GM06990 (cell line): ENCODE measurements around the gene AGXT.

Experiments used
- DNase-seq: peaks from one replicate; pipeline ENCODE4 v3.0.0-alpha.2; 2011; ENCODE audit not compliant: insufficient read length; ENCODE audit errors: extremely low read depth
- H3K27me3 ChIP-seq: replicated peaks from 2 replicates; pipeline ENCODE4 v1.6.0; 2011; ENCODE audit warnings: low read length; ENCODE audit not compliant: control insufficient read depth, insufficient read depth
- H3K36me3 ChIP-seq: 2 replicates; pipeline ENCODE4 v1.5.1; 2011; ENCODE audit warnings: low read length; ENCODE audit not compliant: control insufficient read depth, insufficient read depth
- H3K4me3 ChIP-seq: replicated peaks from 2 replicates; pipeline ENCODE4 v1.5.1; 2011; ENCODE audit warnings: low read depth, mild to moderate bottlenecking, control low read depth, low read length
- CTCF ChIP-seq: IDR thresholded peaks from 2 replicates; pipeline ENCODE4 v1.5.1; 2011; ENCODE audit warnings: low read length, control low read depth, mild to moderate bottlenecking, inconsistent platforms; ENCODE audit not compliant: insufficient read depth, poor library complexity, severe bottlenecking

Gene AGXT

GRCh38 chr2:240902615-240903041, 34.0 kb downstream of the AGXT start:
- peaks cover 1% of the 10 kb centered on the region for H3K27me3 ChIP-seq
- no peak for DNase-seq
- no peaks in the 10 kb centered on the region for H3K36me3 ChIP-seq
- H3K4me3 ChIP-seq: no peak overlapping the region
- TF ChIP-seq CTCF: no peak

GRCh38 chr2:240903191-240904060, 34.8 kb downstream of the AGXT start:
- no peak for DNase-seq
- H3K4me3 ChIP-seq: no peak overlapping the region
- no peaks in the 10 kb centered on the region for H3K36me3 ChIP-seq
- H3K27me3 ChIP-seq: peaks cover 1% of the 10 kb centered on the region
- TF ChIP-seq CTCF: no peak

GRCh38 chr2:240904216-240905175, 35.9 kb downstream of the AGXT start:
- TF ChIP-seq CTCF: no peak
- no peaks in the 10 kb centered on the region for H3K36me3 ChIP-seq
- H3K4me3 ChIP-seq: no peak overlapping the region
- H3K27me3 ChIP-seq: peaks cover 1% of the 10 kb centered on the region
- no peak for DNase-seq

GRCh38 chr2:240905176-240905781, 36.7 kb downstream of the AGXT start:
- Histone ChIP-seq H3K4me3 (no peak overlapping the region), H3K36me3 (no peaks in the 10 kb centered on the region), H3K27me3 (peaks cover 1% of the 10 kb centered on the region)
- no peak for DNase-seq
- TF ChIP-seq CTCF: no peak

GRCh38 chr2:240906141-240906910, 37.7 kb downstream of the AGXT start, which contains the start of gene CROCC2:
Gene CROCC2 (plus strand): TSS chr2:240906336. CDS start chr2:240906514, 178 bp downstream.
- Histone ChIP-seq H3K27me3 (peaks cover 1% of the 10 kb centered on the region), H3K4me3 (no peak within 1 kb of the TSS), H3K36me3 (no peaks in the 10 kb centered on the region)
- no peak for DNase-seq
- TF ChIP-seq CTCF: no peak
